Astrocyte (in vitro differentiated cells and primary cell): ENCODE measurements around the gene DKC1. TPM values are rescaled to one million over a fixed set of nuclear protein-coding genes. Genes with fewer than 3 reads are reported as not detected.
A peak's percentile ranks its signal among the peaks of the same experiment; 100 is the strongest.

Experiments
- DNase-seq: peaks from one replicate; pipeline ENCODE4 v3.0.0-alpha.2; 2010; ENCODE audit warnings: low read depth
- FAIRE-seq: peaks from 2 replicates; lab custom pipeline; 2011; peaks lifted over from hg19 to GRCh38; lab: Jason Lieb, UNC
- H2AFZ ChIP-seq: 2 replicates; pipeline ENCODE4 v1.6.0; 2012; ENCODE audit warnings: low read depth, low read length, inconsistent platforms
- H3K27ac ChIP-seq: 2 replicates; pipeline ENCODE4 v1.5.1; 2011; ENCODE audit warnings: low read depth, low read length, inconsistent platforms
- H3K27me3 ChIP-seq: 2 replicates; pipeline ENCODE4 v1.6.0; 2011; ENCODE audit warnings: low read length, inconsistent platforms; ENCODE audit not compliant: insufficient read depth
- H3K36me3 ChIP-seq: 2 replicates; pipeline ENCODE4 v1.5.1; 2011; ENCODE audit warnings: low read length, inconsistent platforms; ENCODE audit not compliant: insufficient read depth
- H3K4me1 ChIP-seq: 2 replicates; pipeline ENCODE4 v1.5.1; 2011; ENCODE audit warnings: low read length, inconsistent platforms; ENCODE audit not compliant: insufficient read depth
- H3K4me2 ChIP-seq: 2 replicates; pipeline ENCODE4 v1.6.0; 2012; ENCODE audit warnings: low read length, inconsistent platforms
- H3K4me3 ChIP-seq: 2 replicates; pipeline ENCODE4 v1.5.1; 2011; ENCODE audit warnings: low read depth, mild to moderate bottlenecking, low read length, inconsistent platforms; ENCODE audit not compliant: insufficient read depth
- H3K79me2 ChIP-seq: 2 replicates; pipeline ENCODE4 v1.6.0; 2012; ENCODE audit warnings: mild to moderate bottlenecking, low read length, inconsistent platforms; ENCODE audit not compliant: insufficient read depth
- H3K9ac ChIP-seq: 2 replicates; pipeline ENCODE4 v1.6.0; 2012; ENCODE audit warnings: mild to moderate bottlenecking, low read length, inconsistent platforms
- H3K9me3 ChIP-seq: 2 replicates; pipeline ENCODE4 v1.5.1; 2012; ENCODE audit warnings: low read depth, mild to moderate bottlenecking, low read length, inconsistent platforms; ENCODE audit not compliant: insufficient read depth
- H4K20me1 ChIP-seq: 2 replicates; pipeline ENCODE4 v1.6.0; 2012; ENCODE audit warnings: low read length, inconsistent platforms; ENCODE audit not compliant: insufficient read depth
- H3K27ac Mint-ChIP-seq: one replicate; pipeline ENCODE4 v1.8.0; 2021; ENCODE audit warnings: mild to moderate bottlenecking, mixed read lengths; ENCODE audit not compliant: unreplicated experiment
- H3K27me3 Mint-ChIP-seq: one replicate; pipeline ENCODE4 v1.8.0; 2021; ENCODE audit warnings: low read depth, mixed read lengths; ENCODE audit not compliant: unreplicated experiment
- H3K36me3 Mint-ChIP-seq: one replicate; pipeline ENCODE4 v1.8.0; 2021; ENCODE audit warnings: low read depth, mixed read lengths; ENCODE audit not compliant: unreplicated experiment
- H3K4me1 Mint-ChIP-seq: one replicate; pipeline ENCODE4 v1.8.0; 2021; ENCODE audit warnings: low read depth, mixed read lengths; ENCODE audit not compliant: unreplicated experiment
- H3K4me3 Mint-ChIP-seq: one replicate; pipeline ENCODE4 v1.8.0; 2021; ENCODE audit warnings: mild to moderate bottlenecking, moderate library complexity, mixed read lengths; ENCODE audit not compliant: unreplicated experiment
- H3K9me3 Mint-ChIP-seq: one replicate; pipeline ENCODE4 v1.8.0; 2021; ENCODE audit warnings: mild to moderate bottlenecking, mixed read lengths; ENCODE audit not compliant: unreplicated experiment
- CTCF ChIP-seq: IDR thresholded peaks from 2 replicates; pipeline ENCODE4 v1.5.1; 2011; ENCODE audit warnings: low read depth, mild to moderate bottlenecking, inconsistent platforms, low read length, moderate library complexity; ENCODE audit not compliant: insufficient read depth
- EZH2 ChIP-seq: IDR thresholded peaks from 2 replicates; pipeline ENCODE4 v1.6.1; 2012; ENCODE audit warnings: mild to moderate bottlenecking, low read length, inconsistent platforms; ENCODE audit not compliant: insufficient read depth
- total RNA-seq: library from RNA; stranded (reverse); gene quantifications from 2 replicates; pipeline ENCODE4 v1.2.1, GENCODE V29; 2021

The DKC1 gene
- total RNA-seq, 1 donor from 2014 or later: 60.5 TPM

- H4K20me1 ChIP-seq: no peaks in the 10 kb centered on the region
- H2AFZ ChIP-seq: peak overlapping the region; percentile 64
- no peaks in the 10 kb centered on the region for H3K27me3 ChIP-seq
- Mint-ChIP-seq H3K27me3 (no peaks in the 10 kb centered on the region), H3K4me1 (peaks cover 65% of the 10 kb centered on the region), H3K4me3 (no peak overlapping the region), H3K36me3 (no peaks in the 10 kb centered on the region), H3K9me3 (no peaks in the 10 kb centered on the region), H3K27ac (peak overlapping the region; percentile 80)
- no peaks in the 10 kb centered on the region for H3K36me3 ChIP-seq
- H3K4me2 ChIP-seq: peak overlapping the region; percentile 56
- H3K9ac ChIP-seq: peak overlapping the region; percentile 51
- no peaks in the 10 kb centered on the region for H3K9me3 ChIP-seq
- FAIRE-seq (no peak), DNase-seq (peak; percentile 73)
- H3K4me1 ChIP-seq: peaks cover 75% of the 10 kb centered on the region
- TF ChIP-seq EZH2 (no peak), CTCF (no peak)
- no peaks in the 10 kb centered on the region for H3K79me2 ChIP-seq
- peak overlapping the region; percentile 1 for H3K4me3 ChIP-seq
- peak overlapping the region; percentile 71 for H3K27ac ChIP-seq
Measured at GRCh38 chrX:154734061-154734781, 28.4 kb upstream of the DKC1 start.

GRCh38 chrX:154735695-154736393 is 26.8 kb upstream of the DKC1 start:
- Mint-ChIP-seq H3K27me3 (no peaks in the 10 kb centered on the region), H3K27ac (peak overlapping the region; percentile 87), H3K9me3 (no peaks in the 10 kb centered on the region), H3K4me3 (peak overlapping the region; percentile 42), H3K4me1 (peaks cover 54% of the 10 kb centered on the region), H3K36me3 (no peaks in the 10 kb centered on the region)
- Histone ChIP-seq H3K9ac (peak overlapping the region; percentile 48), H3K4me2 (peak overlapping the region; percentile 62), H4K20me1 (no peaks in the 10 kb centered on the region), H3K4me1 (peaks cover 60% of the 10 kb centered on the region), H3K79me2 (no peaks in the 10 kb centered on the region), H3K36me3 (no peaks in the 10 kb centered on the region), H3K27ac (peak overlapping the region; percentile 71), H2AFZ (peak overlapping the region; percentile 41), H3K4me3 (no peak overlapping the region), H3K27me3 (no peaks in the 10 kb centered on the region), H3K9me3 (no peaks in the 10 kb centered on the region)
- no peak for TF ChIP-seq CTCF
- TF ChIP-seq EZH2: no peak
- FAIRE-seq (peak; percentile 98), DNase-seq (peak; percentile 90)

GRCh38 chrX:154737136-154737535 is 25.5 kb upstream of the DKC1 start:
- DNase-seq: no peak
- Histone ChIP-seq H3K4me1 (peaks cover 51% of the 10 kb centered on the region), H3K79me2 (no peaks in the 10 kb centered on the region), H3K27me3 (no peaks in the 10 kb centered on the region), H3K4me3 (no peak overlapping the region), H4K20me1 (no peaks in the 10 kb centered on the region), H3K27ac (no peak overlapping the region), H3K4me2 (peak overlapping the region; percentile 15), H2AFZ (no peak overlapping the region), H3K9me3 (no peaks in the 10 kb centered on the region), H3K9ac (no peak overlapping the region), H3K36me3 (no peaks in the 10 kb centered on the region)
- Mint-ChIP-seq H3K27me3 (no peaks in the 10 kb centered on the region), H3K36me3 (no peaks in the 10 kb centered on the region), H3K9me3 (no peaks in the 10 kb centered on the region), H3K4me3 (no peak overlapping the region), H3K4me1 (peaks cover 45% of the 10 kb centered on the region), H3K27ac (peak overlapping the region; percentile 87)
- TF ChIP-seq EZH2: no peak
- TF ChIP-seq CTCF: no peak
- FAIRE-seq: no peak
